ENCODE results near the gene LRP5.

DNA sequence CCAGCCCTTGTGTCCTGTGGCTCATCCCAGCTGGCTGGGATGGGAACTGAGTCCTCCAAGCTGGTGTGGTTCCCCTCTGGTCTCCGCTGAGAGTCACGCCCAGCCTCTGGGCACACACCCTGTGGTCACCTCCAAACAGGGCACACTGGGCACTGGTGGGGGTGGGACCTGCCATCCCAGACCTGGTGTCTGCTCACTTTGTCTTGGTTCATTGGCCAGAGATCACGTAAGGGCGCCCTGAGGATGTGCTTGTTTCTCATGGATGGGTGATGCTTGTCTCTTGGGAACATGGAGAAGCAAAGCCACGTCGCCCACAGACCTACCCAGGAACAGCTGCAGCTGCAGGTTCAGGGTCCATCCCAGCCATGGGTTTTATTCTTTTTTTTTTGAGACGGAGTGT is 43.1 kb downstream of the LRP5 start:
- no peak for TF ChIP-seq EZH2 (IDR thresholded peaks at IDR 0.05; ENCODE audit: borderline replicate concordance)
- TF ChIP-seq, protein P1, sequence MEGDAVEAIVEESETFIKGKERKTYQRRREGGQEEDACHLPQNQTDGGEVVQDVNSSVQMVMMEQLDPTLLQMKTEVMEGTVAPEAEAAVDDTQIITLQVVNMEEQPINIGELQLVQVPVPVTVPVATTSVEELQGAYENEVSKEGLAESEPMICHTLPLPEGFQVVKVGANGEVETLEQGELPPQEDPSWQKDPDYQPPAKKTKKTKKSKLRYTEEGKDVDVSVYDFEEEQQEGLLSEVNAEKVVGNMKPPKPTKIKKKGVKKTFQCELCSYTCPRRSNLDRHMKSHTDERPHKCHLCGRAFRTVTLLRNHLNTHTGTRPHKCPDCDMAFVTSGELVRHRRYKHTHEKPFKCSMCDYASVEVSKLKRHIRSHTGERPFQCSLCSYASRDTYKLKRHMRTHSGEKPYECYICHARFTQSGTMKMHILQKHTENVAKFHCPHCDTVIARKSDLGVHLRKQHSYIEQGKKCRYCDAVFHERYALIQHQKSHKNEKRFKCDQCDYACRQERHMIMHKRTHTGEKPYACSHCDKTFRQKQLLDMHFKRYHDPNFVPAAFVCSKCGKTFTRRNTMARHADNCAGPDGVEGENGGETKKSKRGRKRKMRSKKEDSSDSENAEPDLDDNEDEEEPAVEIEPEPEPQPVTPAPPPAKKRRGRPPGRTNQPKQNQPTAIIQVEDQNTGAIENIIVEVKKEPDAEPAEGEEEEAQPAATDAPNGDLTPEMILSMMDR (IDR thresholded peaks at IDR 0.05; ENCODE audit: poor library complexity) = no peak
